Measurements from ENCODE around the gene DAB2IP. TPM values are rescaled to one million over a fixed set of nuclear protein-coding genes. Genes with fewer than 3 reads are reported as not detected.

DAB2IP gene
- total RNA-seq, 1 experiment from 2014 or later = 31.0 TPM

- POLR2A ChIA-PET = no interaction called here
- H3K9me2 ChIP-seq (ENCODE audit: insufficient read depth) = no peaks in the 10 kb centered on the region
- TF ChIP-seq ZNF274 (IDR thresholded peaks at IDR 0.05; ENCODE audit: low read depth, low read length) (no peak), CEBPB (IDR thresholded peaks at IDR 0.05; ENCODE audit: low read depth) (no peak), RAD21 (IDR thresholded peaks at IDR 0.05; ENCODE audit: low read depth) (no peak), CBX3 (IDR thresholded peaks at IDR 0.05; ENCODE audit: low read depth) (no peak), FOSL1 (IDR thresholded peaks at IDR 0.05; ENCODE audit: low read depth) (no peak), ZFX (IDR thresholded peaks at IDR 0.05) (no peak), POLR2AphosphoS5 (IDR thresholded peaks at IDR 0.05; ENCODE audit: low read depth, low read length) (no peak), EGR1 (IDR thresholded peaks at IDR 0.05; ENCODE audit: low read depth) (no peak), TCF7L2 (IDR thresholded peaks at IDR 0.05; ENCODE audit: borderline replicate concordance, extremely low read depth, insufficient read depth, insufficient read length) (no peak), JUND (IDR thresholded peaks at IDR 0.05) (no peak), SRF (IDR thresholded peaks at IDR 0.05; ENCODE audit: low read depth) (no peak)
- no peak overlapping the region for H3K27ac ChIP-seq (ENCODE audit: low read depth, low read length)
- no TSS peak for BruUV-seq (replicated peaks)
- intact Hi-C loops (cut with micrococcal nuclease) = loop anchor here (5.0 kb wide), 2 partner anchors 49 to 664 kb away; no protein-coding TSS in a partner anchor
- H3K36me3 ChIP-seq (ENCODE audit: control insufficient read depth in 1 of 2, insufficient read depth in 2 of 2, low read length in 2 of 2) = no peaks in the 10 kb centered on the region
- no peak for DNase-seq (ENCODE audit: low read depth, low spot score)
- no peaks in the 10 kb centered on the region for H3K27me3 ChIP-seq (ENCODE audit: insufficient read depth, low read length)
- no peaks in the 10 kb centered on the region for H3K79me2 ChIP-seq (ENCODE audit: insufficient read depth, low read length)
- ATAC-seq = no peak
- H2AFZ ChIP-seq (ENCODE audit: low read depth, low read length, poor library complexity, severe bottlenecking) = no peak overlapping the region
- CTCF ChIA-PET = interaction anchor here (1.0 to 1.9 kb wide), 2 partner anchors 10 to 14 kb away, joined by 3 to 11 read pairs; no protein-coding TSS in a partner anchor
- H3K9me3 ChIP-seq (ENCODE audit: control insufficient read depth in 1 of 2, insufficient read depth in 1 of 2, low read depth in 1 of 2, low read length in 2 of 2) = no peaks in the 10 kb centered on the region
- H3K9ac ChIP-seq (ENCODE audit: low read length) = no peak overlapping the region
- RAD21 ChIA-PET (ENCODE audit: low non-redundant PET in 1 of 2, low total read pairs in 2 of 2, uncharacterized antibody in 2 of 2, unreplicated experiment in 2 of 2) = no interaction called here
- H3K4me3 ChIP-seq (replicated peaks in 1 of 2; ENCODE audit: low read depth in 1 of 2, low read length in 2 of 2) = no peak overlapping the region
- H3K4me1 ChIP-seq (ENCODE audit: control insufficient read depth in 1 of 2, insufficient read depth in 2 of 2, low read length in 2 of 2) = peaks cover 15 to 40% of the 10 kb centered on the region in 2 experiments
- H4K20me1 ChIP-seq (ENCODE audit: insufficient read depth) = no peaks in the 10 kb centered on the region
- no peak overlapping the region for H3K4me2 ChIP-seq (ENCODE audit: low read length)
Observed at GRCh38 chr9:121688681-121689080, 37.2 kb downstream of the DAB2IP start.

DNA sequence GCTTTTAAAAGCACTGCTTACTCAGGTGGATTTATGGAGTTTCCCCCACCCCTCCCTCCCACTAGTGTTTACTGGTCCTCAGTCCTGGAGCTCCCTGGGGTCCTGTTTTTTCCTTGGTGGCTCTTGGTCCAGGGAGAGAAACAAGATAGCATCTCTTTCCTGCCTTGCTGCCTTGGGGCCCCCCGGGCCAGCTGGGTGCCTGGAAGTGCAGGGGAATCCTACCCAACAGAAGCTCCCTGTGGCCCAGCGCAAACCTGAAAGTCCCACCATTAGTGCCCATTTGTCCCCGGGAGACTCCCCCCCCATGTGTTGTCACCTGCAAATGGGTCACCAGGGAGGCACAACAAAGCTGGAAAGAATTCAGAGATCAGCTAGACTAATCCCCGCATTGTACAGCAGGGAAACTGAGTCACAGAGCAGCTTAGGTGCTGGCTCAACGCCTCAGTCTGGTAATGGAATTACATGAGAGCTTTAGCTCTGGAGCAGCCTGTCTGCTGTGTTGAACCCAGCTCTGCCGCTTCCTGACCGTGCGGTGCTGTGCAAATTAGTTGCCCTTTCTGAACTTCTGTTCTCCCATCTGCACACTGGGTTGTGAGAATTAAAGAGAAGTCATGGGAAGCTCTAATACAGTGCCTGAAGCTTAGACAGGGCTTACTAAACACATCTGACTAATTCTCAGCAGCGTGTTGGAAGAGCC, 38.2 kb downstream of the DAB2IP start:
- intact Hi-C loops (cut with micrococcal nuclease) = loop anchor here (5.0 kb wide), 2 partner anchors 48 to 663 kb away; no protein-coding TSS in a partner anchor
- BruUV-seq (replicated peaks) = no TSS peak
- CTCF ChIA-PET = interaction anchor here (1.0 to 1.4 kb wide), 2 partner anchors 10 to 13 kb away, joined by 3 read pairs; no protein-coding TSS in a partner anchor

More for the DNA sequence above, 38.2 kb downstream of the DAB2IP start:
- no peaks in the 10 kb centered on the region for H3K27me3 ChIP-seq (ENCODE audit: insufficient read depth, low read length)
- H3K9me2 ChIP-seq (ENCODE audit: insufficient read depth) = no peaks in the 10 kb centered on the region
- H3K36me3 ChIP-seq (ENCODE audit: control insufficient read depth in 1 of 2, insufficient read depth in 2 of 2, low read length in 2 of 2) = no peaks in the 10 kb centered on the region
- H3K4me3 ChIP-seq (replicated peaks in 1 of 2; ENCODE audit: low read depth in 1 of 2, low read length in 2 of 2) = no peak overlapping the region
- no peak overlapping the region for H3K9ac ChIP-seq (ENCODE audit: low read length)
- ChIA-PET RAD21 (ENCODE audit: low non-redundant PET in 1 of 2, low total read pairs in 2 of 2, uncharacterized antibody in 2 of 2, unreplicated experiment in 2 of 2) (no interaction called here), POLR2A (no interaction called here)
- ATAC-seq (no peak), DNase-seq (ENCODE audit: low read depth, low spot score) (no peak)
- no peak overlapping the region for H3K4me2 ChIP-seq (ENCODE audit: low read length)
- no peak overlapping the region for H3K27ac ChIP-seq (ENCODE audit: low read depth, low read length)
- no peaks in the 10 kb centered on the region for H4K20me1 ChIP-seq (ENCODE audit: insufficient read depth)
- peaks cover 15 to 41% of the 10 kb centered on the region in 2 experiments for H3K4me1 ChIP-seq (ENCODE audit: control insufficient read depth in 1 of 2, insufficient read depth in 2 of 2, low read length in 2 of 2)
- H3K9me3 ChIP-seq (ENCODE audit: control insufficient read depth in 1 of 2, insufficient read depth in 1 of 2, low read depth in 1 of 2, low read length in 2 of 2) = no peaks in the 10 kb centered on the region
- H3K79me2 ChIP-seq (ENCODE audit: insufficient read depth, low read length) = no peaks in the 10 kb centered on the region
- H2AFZ ChIP-seq (ENCODE audit: low read depth, low read length, poor library complexity, severe bottlenecking) = no peak overlapping the region
- no peak for TF ChIP-seq CBX3 (IDR thresholded peaks at IDR 0.05; ENCODE audit: low read depth)
- TF ChIP-seq, protein P1, sequence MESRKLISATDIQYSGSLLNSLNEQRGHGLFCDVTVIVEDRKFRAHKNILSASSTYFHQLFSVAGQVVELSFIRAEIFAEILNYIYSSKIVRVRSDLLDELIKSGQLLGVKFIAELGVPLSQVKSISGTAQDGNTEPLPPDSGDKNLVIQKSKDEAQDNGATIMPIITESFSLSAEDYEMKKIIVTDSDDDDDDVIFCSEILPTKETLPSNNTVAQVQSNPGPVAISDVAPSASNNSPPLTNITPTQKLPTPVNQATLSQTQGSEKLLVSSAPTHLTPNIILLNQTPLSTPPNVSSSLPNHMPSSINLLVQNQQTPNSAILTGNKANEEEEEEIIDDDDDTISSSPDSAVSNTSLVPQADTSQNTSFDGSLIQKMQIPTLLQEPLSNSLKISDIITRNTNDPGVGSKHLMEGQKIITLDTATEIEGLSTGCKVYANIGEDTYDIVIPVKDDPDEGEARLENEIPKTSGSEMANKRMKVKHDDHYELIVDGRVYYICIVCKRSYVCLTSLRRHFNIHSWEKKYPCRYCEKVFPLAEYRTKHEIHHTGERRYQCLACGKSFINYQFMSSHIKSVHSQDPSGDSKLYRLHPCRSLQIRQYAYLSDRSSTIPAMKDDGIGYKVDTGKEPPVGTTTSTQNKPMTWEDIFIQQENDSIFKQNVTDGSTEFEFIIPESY (IDR thresholded peaks at IDR 0.05; ENCODE audit: extremely low read depth, insufficient replicate concordance, low read length) = no peak
- TF ChIP-seq JUND (IDR thresholded peaks at IDR 0.05) = no peak
- TF ChIP-seq EZH2phosphoT487 (IDR thresholded peaks at IDR 0.05; ENCODE audit: borderline replicate concordance) = no peak
- no peak for TF ChIP-seq SP1 (IDR thresholded peaks at IDR 0.05; ENCODE audit: low read depth)

Measured in HCT116 (cell line).